Type B pancreatic cell (in vitro differentiated cells): ENCODE results near the gene RAPGEF6. TPM values are rescaled to one million over a fixed set of nuclear protein-coding genes. Genes with fewer than 3 reads are reported as not detected.
"Not testable (repeated sequence)": the region's sequence is repeated elsewhere in the genome, so short reads cannot be mapped to it uniquely, and the experiment has no call there.

Experiments
- DNase-seq: peaks from one replicate; pipeline ENCODE4 v3.0.0; 2021; ENCODE audit warnings: mixed read lengths; ENCODE audit not compliant: unreplicated experiment; ENCODE audit errors: extremely low spot score
- H3K27ac Mint-ChIP-seq: 2 replicates; pipeline ENCODE4 v1.8.0; 2021; ENCODE audit warnings: mild to moderate bottlenecking, mixed read lengths
- H3K27me3 Mint-ChIP-seq: 2 replicates; pipeline ENCODE4 v1.8.0; 2021; ENCODE audit warnings: mixed read lengths
- H3K36me3 Mint-ChIP-seq: 2 replicates; pipeline ENCODE4 v1.8.0; 2021; ENCODE audit warnings: mixed read lengths
- H3K4me1 Mint-ChIP-seq: one replicate; pipeline ENCODE4 v1.8.0; 2021; ENCODE audit warnings: mixed read lengths; ENCODE audit not compliant: unreplicated experiment
- H3K4me3 Mint-ChIP-seq: 2 replicates; pipeline ENCODE4 v1.8.0; 2021; ENCODE audit warnings: mild to moderate bottlenecking, mixed read lengths
- H3K9me3 Mint-ChIP-seq: 2 replicates; pipeline ENCODE4 v1.8.0; 2021; ENCODE audit warnings: mixed read lengths
- total RNA-seq: library from RNA; stranded (reverse); gene quantifications from 2 replicates; pipeline ENCODE4 v1.2.1, GENCODE V29; 2021; ENCODE audit warnings: low replicate concordance
- TF ChIP-seq, protein P1 (sequence below): fragments of 200-600 bp; sonication (generic); conservative IDR thresholded peaks from 2 replicates; pipeline ENCODE4 v1.5.0; 2021; ENCODE audit warnings: antibody characterized with exemption, mild to moderate bottlenecking

The RAPGEF6 gene
- total RNA-seq, 1 donor from 2014 or later = 23.4 TPM

DNA sequence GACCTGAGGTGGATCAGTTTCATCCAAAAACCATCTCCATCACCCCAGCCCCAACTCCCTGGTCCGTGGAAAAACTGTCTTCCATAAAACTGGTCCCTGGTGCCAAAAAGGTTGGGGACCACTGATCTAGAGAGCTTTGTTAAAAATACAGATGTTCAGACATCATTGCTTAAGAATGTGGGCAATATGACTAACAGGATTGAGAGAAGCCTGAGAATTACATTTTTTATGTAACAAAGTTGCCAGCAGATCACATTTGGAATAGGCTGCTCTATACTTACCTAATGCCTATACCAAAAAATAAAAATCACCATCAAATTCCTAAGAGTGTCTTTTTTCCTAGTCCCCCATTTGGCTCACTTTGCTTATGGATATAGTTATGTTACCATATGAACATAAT is 143.3 kb downstream of the RAPGEF6 start:
- Mint-ChIP-seq H3K36me3 (peaks cover 25% of the 10 kb centered on the region), H3K9me3 (no peaks in the 10 kb centered on the region)

DNA sequence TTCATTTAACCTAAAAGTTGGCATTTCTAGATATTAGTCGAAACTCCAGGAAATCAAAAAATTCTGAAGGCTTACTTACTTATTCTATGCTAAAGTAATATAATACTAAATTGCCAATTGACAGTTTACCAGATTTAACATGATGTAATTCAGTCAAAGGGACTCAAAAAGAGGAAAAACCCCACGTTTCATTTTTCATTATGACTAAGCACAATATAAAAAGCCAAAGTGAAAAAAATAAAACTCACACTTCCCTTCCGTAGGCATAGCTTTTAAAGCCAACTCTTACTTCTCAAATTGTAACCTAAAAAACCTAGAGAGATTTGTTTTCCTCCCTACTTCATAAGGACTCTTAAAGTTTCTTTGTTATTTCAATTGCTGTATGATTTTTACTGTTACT is 146.6 kb downstream of the RAPGEF6 start:
- DNase-seq = no peak
- TF ChIP-seq, protein P1, sequence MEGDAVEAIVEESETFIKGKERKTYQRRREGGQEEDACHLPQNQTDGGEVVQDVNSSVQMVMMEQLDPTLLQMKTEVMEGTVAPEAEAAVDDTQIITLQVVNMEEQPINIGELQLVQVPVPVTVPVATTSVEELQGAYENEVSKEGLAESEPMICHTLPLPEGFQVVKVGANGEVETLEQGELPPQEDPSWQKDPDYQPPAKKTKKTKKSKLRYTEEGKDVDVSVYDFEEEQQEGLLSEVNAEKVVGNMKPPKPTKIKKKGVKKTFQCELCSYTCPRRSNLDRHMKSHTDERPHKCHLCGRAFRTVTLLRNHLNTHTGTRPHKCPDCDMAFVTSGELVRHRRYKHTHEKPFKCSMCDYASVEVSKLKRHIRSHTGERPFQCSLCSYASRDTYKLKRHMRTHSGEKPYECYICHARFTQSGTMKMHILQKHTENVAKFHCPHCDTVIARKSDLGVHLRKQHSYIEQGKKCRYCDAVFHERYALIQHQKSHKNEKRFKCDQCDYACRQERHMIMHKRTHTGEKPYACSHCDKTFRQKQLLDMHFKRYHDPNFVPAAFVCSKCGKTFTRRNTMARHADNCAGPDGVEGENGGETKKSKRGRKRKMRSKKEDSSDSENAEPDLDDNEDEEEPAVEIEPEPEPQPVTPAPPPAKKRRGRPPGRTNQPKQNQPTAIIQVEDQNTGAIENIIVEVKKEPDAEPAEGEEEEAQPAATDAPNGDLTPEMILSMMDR = no peak
- no peaks in the 10 kb centered on the region for H3K9me3 Mint-ChIP-seq
- no peak overlapping the region for H3K4me3 Mint-ChIP-seq
- no peaks in the 10 kb centered on the region for H3K27me3 Mint-ChIP-seq
- no peak overlapping the region for H3K27ac Mint-ChIP-seq
- no peaks in the 10 kb centered on the region for H3K4me1 Mint-ChIP-seq
- peaks cover 15% of the 10 kb centered on the region for H3K36me3 Mint-ChIP-seq

More for the DNA sequence above, 143.3 kb downstream of the RAPGEF6 start:
- Mint-ChIP-seq H3K27me3 (no peaks in the 10 kb centered on the region), H3K27ac (no peak overlapping the region), H3K4me3 (no peak overlapping the region), H3K4me1 (no peaks in the 10 kb centered on the region)
- no peak for DNase-seq
- TF ChIP-seq, protein P1 = no peak

DNA sequence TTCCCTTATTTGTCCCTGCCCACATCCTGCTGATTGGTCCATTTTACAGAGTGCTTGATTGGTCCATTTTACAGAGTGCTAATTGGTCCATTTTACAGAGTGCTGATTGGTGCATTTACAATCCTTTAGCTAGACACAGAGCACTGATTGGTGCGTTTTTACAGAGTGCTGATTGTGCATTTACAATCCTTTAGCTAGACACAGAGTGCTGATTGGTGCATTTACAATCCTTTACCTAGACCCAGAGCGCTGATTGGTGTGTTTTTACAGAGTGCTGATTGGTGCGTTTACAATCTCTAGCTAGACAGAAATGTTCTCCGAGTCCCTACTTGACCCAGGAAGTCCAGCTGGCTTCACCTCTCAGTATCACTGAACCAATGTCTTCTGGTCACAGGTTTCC is 147.7 kb downstream of the RAPGEF6 start:
- not testable (repeated sequence) for H3K4me3 Mint-ChIP-seq, H3K27me3 Mint-ChIP-seq, DNase-seq, H3K9me3 Mint-ChIP-seq, H3K4me1 Mint-ChIP-seq, H3K27ac Mint-ChIP-seq
- peaks cover 22% of the 10 kb centered on the region for H3K36me3 Mint-ChIP-seq

DNA sequence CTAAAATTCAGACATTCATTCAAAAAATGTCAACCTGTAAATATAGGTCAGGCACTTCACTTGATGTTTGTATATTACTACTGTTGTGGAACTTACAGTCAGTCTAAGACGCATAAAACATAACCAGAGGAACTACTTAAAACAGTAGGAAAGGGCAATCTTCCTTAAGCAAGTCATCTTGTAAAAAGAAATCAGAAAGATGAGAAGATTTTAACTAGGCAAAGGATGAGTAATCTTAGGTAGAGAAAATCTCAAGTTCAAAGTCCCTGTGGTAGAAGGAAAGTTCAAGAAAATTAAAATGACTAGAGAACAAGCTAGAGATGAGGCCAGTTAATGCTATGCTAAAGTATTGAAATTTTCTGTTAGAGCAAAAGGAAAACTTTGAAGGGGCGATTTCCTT is 152.4 kb downstream of the RAPGEF6 start:
- DNase-seq = no peak
- Mint-ChIP-seq H3K9me3 (no peaks in the 10 kb centered on the region), H3K27me3 (no peaks in the 10 kb centered on the region), H3K27ac (no peak overlapping the region), H3K36me3 (peaks cover 22% of the 10 kb centered on the region), H3K4me1 (peaks cover 6% of the 10 kb centered on the region), H3K4me3 (no peak overlapping the region)
- TF ChIP-seq, protein P1 = no peak

DNA sequence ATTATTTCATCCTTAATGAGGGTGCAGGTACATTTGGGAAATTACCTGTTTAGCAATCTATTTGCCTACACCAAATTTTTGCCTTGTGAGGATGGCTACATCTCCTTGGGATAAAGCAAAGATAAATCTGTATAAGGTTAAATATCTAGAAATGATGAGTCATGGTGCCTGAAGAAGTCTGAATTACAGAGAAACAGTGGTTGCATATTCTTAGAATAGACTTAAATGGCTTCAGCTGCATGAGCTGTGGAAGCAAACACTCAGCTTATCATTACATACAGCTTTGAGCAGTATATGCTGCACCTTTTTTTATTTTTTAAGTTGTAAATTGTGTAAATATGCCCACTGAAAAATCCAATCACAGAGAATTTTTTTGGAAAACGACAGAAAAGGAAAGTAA is 153.5 kb downstream of the RAPGEF6 start:
- H3K9me3 Mint-ChIP-seq = no peaks in the 10 kb centered on the region
- H3K4me1 Mint-ChIP-seq = peaks cover 6% of the 10 kb centered on the region
- TF ChIP-seq, protein P1 = no peak
- peaks cover 26% of the 10 kb centered on the region for H3K36me3 Mint-ChIP-seq
- H3K27me3 Mint-ChIP-seq = no peaks in the 10 kb centered on the region
- H3K27ac Mint-ChIP-seq = no peak overlapping the region
- H3K4me3 Mint-ChIP-seq = no peak overlapping the region
- DNase-seq = no peak

DNA sequence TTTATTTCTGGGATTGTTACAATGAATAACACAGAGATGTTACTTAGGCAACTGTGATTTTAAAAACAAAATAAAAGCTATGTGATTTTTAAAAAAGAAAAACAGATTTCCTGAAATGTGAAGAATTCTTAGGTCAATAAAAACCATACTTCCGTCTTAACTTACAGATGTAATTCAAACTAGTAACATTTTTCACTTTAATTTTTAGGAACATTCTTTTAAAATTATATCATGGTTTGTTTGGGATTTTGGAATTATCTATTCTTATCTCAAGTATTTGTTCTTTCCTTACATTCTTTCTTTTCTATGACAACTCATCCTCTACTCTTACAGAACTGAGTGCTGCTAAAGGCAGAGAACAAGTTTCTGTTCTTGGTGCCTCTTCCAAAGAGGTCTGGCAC is 159.5 kb downstream of the RAPGEF6 start:
- Mint-ChIP-seq H3K4me3 (no peak overlapping the region), H3K9me3 (no peaks in the 10 kb centered on the region), H3K27me3 (no peaks in the 10 kb centered on the region), H3K36me3 (peaks cover 14% of the 10 kb centered on the region), H3K4me1 (peaks cover 6% of the 10 kb centered on the region), H3K27ac (no peak overlapping the region)
- TF ChIP-seq, protein P1 = no peak
- DNase-seq = no peak
